WTC11 (cell line): ENCODE data around the gene CLDN9. TPM values are rescaled to one million over a fixed set of nuclear protein-coding genes. Genes with fewer than 3 reads are reported as not detected.

Experiments
- CTCF ChIP-seq: fragments of 200-600 bp; IDR thresholded peaks from 2 replicates; pipeline ENCODE4 v1.8.0; 2022; ENCODE audit warnings: antibody characterized with exemption
- EMX1 ChIP-seq: fragments of 250-450 bp; sonication (Bioruptor Pico); IDR thresholded peaks from 2 replicates; pipeline ENCODE4 v1.8.0; 2021; ENCODE audit warnings: mild to moderate bottlenecking
- ETV6 ChIP-seq: sonication (generic); formaldehyde crosslinking; IDR thresholded peaks from 2 replicates; pipeline ENCODE4 v1.8.1; 2022; ENCODE audit warnings: mild to moderate bottlenecking, missing genetic modification reagents
- GRHL2 ChIP-seq: fragments of 250-450 bp; sonication (Bioruptor Pico); IDR thresholded peaks from 2 replicates; pipeline ENCODE4 v1.8.0; 2022; ENCODE audit warnings: mild to moderate bottlenecking, moderate library complexity; ENCODE audit not compliant: insufficient replicate concordance, severe bottlenecking
- JAZF1 ChIP-seq: fragments of 250-450 bp; sonication (Bioruptor Pico); IDR thresholded peaks from 2 replicates; pipeline ENCODE4 v1.9.0; 2021; ENCODE audit warnings: moderate library complexity, mild to moderate bottlenecking, inconsistent platforms
- MXD4 ChIP-seq: fragments of 250-450 bp; sonication (Bioruptor Pico); IDR thresholded peaks from 2 replicates; pipeline ENCODE4 v1.8.0; 2021; ENCODE audit warnings: mild to moderate bottlenecking, moderate library complexity, borderline replicate concordance
- MYBL2 ChIP-seq: sonication (generic); formaldehyde crosslinking; IDR thresholded peaks from 2 replicates; pipeline ENCODE4 v1.8.1; 2023; ENCODE audit warnings: mild to moderate bottlenecking, moderate library complexity, missing genetic modification reagents
- NFYB ChIP-seq: sonication (generic); formaldehyde crosslinking; conservative IDR thresholded peaks from 2 replicates; pipeline ENCODE4 v1.8.0; 2022; ENCODE audit warnings: low read depth, missing genetic modification reagents
- NR3C1 ChIP-seq: sonication (generic); formaldehyde crosslinking; conservative IDR thresholded peaks from 2 replicates; pipeline ENCODE4 v1.8.1; 2023; ENCODE audit warnings: low read depth, mild to moderate bottlenecking, missing genetic modification reagents
- RELA ChIP-seq: sonication (generic); formaldehyde crosslinking; IDR thresholded peaks from 2 replicates; pipeline ENCODE4 v1.8.1; 2022; ENCODE audit warnings: missing genetic modification reagents, mild to moderate bottlenecking, borderline replicate concordance
- SMAD4 ChIP-seq: sonication (generic); formaldehyde crosslinking; IDR thresholded peaks from 2 replicates; pipeline ENCODE4 v1.8.0; 2022; ENCODE audit warnings: mild to moderate bottlenecking, missing genetic modification reagents
- STAT6 ChIP-seq: sonication (generic); formaldehyde crosslinking; conservative IDR thresholded peaks from 2 replicates; pipeline ENCODE4 v1.8.1; 2023; ENCODE audit warnings: mild to moderate bottlenecking, low read depth, missing genetic modification reagents, moderate library complexity
- TEAD4 ChIP-seq: sonication (generic); formaldehyde crosslinking; IDR thresholded peaks from 2 replicates; pipeline ENCODE4 v1.8.0; 2022; ENCODE audit warnings: mild to moderate bottlenecking, missing genetic modification reagents
- USF1 ChIP-seq: sonication (generic); formaldehyde crosslinking; IDR thresholded peaks from 2 replicates; pipeline ENCODE4 v1.8.0; 2022; ENCODE audit warnings: mild to moderate bottlenecking, missing genetic modification reagents
- ZBTB43 ChIP-seq: sonication (generic); formaldehyde crosslinking; IDR thresholded peaks from 2 replicates; pipeline ENCODE4 v1.8.1; 2023; ENCODE audit warnings: mild to moderate bottlenecking, missing genetic modification reagents
- ZNF317 ChIP-seq: sonication (generic); formaldehyde crosslinking; IDR thresholded peaks from 2 replicates; pipeline ENCODE4 v1.8.1; 2023; ENCODE audit warnings: low read depth, mild to moderate bottlenecking, moderate library complexity, missing genetic modification reagents, borderline replicate concordance
- ZNF416 ChIP-seq: fragments of 250-450 bp; sonication (Bioruptor Pico); IDR thresholded peaks from 2 replicates; pipeline ENCODE4 v1.9.0; 2021; ENCODE audit warnings: mild to moderate bottlenecking, inconsistent platforms
- ZNF532 ChIP-seq: fragments of 250-450 bp; sonication (Bioruptor Pico); IDR thresholded peaks from 2 replicates; pipeline ENCODE4 v1.9.0; 2021; ENCODE audit warnings: mild to moderate bottlenecking, borderline replicate concordance
- total RNA-seq: library from RNA; stranded (reverse); gene quantifications from 3 replicates; pipeline ENCODE4 v1.2.3, GENCODE V29; 2021
- TF ChIP-seq, protein P1 (sequence below): sonication (generic); formaldehyde crosslinking; IDR thresholded peaks from 2 replicates; pipeline ENCODE4 v1.8.1; 2022; ENCODE audit warnings: mild to moderate bottlenecking, missing genetic modification reagents, moderate library complexity, borderline replicate concordance
- TF ChIP-seq, protein P2 (sequence below): sonication (generic); formaldehyde crosslinking; IDR thresholded peaks from 2 replicates; pipeline ENCODE4 v1.8.0; 2022; ENCODE audit warnings: mild to moderate bottlenecking, missing genetic modification reagents
- TF ChIP-seq, protein P3 (sequence below): sonication (generic); formaldehyde crosslinking; IDR thresholded peaks from 2 replicates; pipeline ENCODE4 v1.8.1; 2023; ENCODE audit warnings: mild to moderate bottlenecking, missing genetic modification reagents

The CLDN9 gene
- total RNA-seq, 1 experiment from 2014 or later, result 0.92 TPM

- TF ChIP-seq ZBTB43 (CRISPR knock-in tag) (peak; percentile 90; the same call in 1 of the 2 replicates), MYBL2 (peak; percentile 85; the same call in 1 of the 2 replicates), USF1 (CRISPR knock-in tag) (peak; percentile 74; the same call in 1 of the 2 replicates), SMAD4 (CRISPR knock-in tag) (peak; percentile 82), JAZF1 (no peak), NR3C1 (CRISPR knock-in tag) (peak; percentile 71; the same call in 1 of the 2 replicates), NFYB (CRISPR knock-in tag) (peak; percentile 71; the same call in 1 of the 2 replicates), MXD4 (CRISPR knock-in tag) (no peak), RELA (CRISPR knock-in tag) (peak; percentile 61; the same call in 1 of the 2 replicates), EMX1 (no peak), GRHL2 (CRISPR knock-in tag) (no peak), TEAD4 (peak; percentile 85), STAT6 (no peak; the same call in 1 of the 2 replicates), ZNF317 (CRISPR knock-in tag) (no peak), ZNF416 (CRISPR knock-in tag) (no peak), ZNF532 (CRISPR knock-in tag) (no peak), CTCF (no peak), ETV6 (CRISPR knock-in tag) (peak; percentile 96)
- TF ChIP-seq, protein P1, sequence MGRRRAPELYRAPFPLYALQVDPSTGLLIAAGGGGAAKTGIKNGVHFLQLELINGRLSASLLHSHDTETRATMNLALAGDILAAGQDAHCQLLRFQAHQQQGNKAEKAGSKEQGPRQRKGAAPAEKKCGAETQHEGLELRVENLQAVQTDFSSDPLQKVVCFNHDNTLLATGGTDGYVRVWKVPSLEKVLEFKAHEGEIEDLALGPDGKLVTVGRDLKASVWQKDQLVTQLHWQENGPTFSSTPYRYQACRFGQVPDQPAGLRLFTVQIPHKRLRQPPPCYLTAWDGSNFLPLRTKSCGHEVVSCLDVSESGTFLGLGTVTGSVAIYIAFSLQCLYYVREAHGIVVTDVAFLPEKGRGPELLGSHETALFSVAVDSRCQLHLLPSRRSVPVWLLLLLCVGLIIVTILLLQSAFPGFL (CRISPR knock-in tag), result peak; percentile 71; the same call in 1 of the 2 replicates
- TF ChIP-seq, protein P2, sequence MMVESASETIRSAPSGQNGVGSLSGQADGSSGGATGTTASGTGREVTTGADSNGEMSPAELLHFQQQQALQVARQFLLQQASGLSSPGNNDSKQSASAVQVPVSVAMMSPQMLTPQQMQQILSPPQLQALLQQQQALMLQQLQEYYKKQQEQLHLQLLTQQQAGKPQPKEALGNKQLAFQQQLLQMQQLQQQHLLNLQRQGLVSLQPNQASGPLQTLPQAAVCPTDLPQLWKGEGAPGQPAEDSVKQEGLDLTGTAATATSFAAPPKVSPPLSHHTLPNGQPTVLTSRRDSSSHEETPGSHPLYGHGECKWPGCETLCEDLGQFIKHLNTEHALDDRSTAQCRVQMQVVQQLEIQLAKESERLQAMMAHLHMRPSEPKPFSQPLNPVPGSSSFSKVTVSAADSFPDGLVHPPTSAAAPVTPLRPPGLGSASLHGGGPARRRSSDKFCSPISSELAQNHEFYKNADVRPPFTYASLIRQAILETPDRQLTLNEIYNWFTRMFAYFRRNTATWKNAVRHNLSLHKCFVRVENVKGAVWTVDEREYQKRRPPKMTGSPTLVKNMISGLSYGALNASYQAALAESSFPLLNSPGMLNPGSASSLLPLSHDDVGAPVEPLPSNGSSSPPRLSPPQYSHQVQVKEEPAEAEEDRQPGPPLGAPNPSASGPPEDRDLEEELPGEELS (CRISPR knock-in tag), result peak; percentile 97
- TF ChIP-seq, protein P3, sequence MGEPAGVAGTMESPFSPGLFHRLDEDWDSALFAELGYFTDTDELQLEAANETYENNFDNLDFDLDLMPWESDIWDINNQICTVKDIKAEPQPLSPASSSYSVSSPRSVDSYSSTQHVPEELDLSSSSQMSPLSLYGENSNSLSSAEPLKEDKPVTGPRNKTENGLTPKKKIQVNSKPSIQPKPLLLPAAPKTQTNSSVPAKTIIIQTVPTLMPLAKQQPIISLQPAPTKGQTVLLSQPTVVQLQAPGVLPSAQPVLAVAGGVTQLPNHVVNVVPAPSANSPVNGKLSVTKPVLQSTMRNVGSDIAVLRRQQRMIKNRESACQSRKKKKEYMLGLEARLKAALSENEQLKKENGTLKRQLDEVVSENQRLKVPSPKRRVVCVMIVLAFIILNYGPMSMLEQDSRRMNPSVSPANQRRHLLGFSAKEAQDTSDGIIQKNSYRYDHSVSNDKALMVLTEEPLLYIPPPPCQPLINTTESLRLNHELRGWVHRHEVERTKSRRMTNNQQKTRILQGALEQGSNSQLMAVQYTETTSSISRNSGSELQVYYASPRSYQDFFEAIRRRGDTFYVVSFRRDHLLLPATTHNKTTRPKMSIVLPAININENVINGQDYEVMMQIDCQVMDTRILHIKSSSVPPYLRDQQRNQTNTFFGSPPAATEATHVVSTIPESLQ (CRISPR knock-in tag), result no peak
Measured at GRCh38 chr16:2968738-2969544, 43.8 kb upstream of the CLDN9 start, which contains the start of gene PAQR4 (continued).
